Measurements from ENCODE around the gene CELF4. TPM values are rescaled to one million over a fixed set of nuclear protein-coding genes. Genes with fewer than 3 reads are reported as not detected.

Gene CELF4
- total RNA-seq, 1 experiment from 2014 or later = not detected

GRCh38 chr18:37289423-37289822 is 276.2 kb downstream of the CELF4 start:
- DNase-seq (ENCODE audit: low read depth) = no peak

DNA sequence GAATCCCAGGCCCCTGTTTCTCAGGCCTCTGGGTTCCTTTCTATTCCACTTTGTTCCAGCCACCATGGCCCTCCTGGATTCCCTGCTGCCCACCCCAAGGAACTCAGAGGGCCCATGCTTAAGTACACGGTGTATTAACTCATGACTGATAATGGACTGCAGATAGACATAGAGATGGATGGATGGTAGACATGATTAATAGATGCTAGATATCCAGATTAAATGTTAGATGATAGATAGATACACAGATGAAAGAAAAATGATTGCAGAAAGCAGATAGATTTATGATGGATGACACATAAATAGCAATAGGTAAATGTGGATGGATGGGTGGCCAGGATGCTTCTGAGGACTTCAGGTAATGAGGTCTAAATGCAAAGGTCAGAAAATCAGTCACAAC is 278.0 kb downstream of the CELF4 start:
- DNase-seq (ENCODE audit: low read depth) = no peak

DNA sequence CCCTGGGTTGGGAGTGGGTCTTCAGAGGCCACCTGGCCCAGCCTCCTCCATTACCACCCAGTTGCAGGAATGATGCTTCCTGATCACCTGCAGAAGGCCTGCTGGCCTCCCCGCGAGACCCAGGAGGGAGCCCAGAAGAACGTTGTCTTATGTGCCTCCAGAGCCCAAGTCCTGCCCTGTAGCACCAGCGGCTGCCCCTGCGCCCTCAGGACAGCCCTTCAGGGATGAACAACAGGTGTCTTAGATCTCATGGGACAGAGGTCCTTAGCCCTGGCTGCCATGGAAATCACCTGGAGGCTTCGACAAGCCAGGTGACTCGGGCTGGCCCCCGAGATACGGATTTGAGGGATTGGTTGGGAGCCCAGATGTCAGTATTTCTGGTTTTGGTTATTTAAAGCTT is 278.8 kb downstream of the CELF4 start:
- no peak for DNase-seq (ENCODE audit: low read depth)

- DNase-seq (ENCODE audit: low read depth) = no peak
Observed at GRCh38 chr18:37285825-37286224, 279.8 kb downstream of the CELF4 start.

- DNase-seq (ENCODE audit: low read depth) = no peak
Observed at GRCh38 chr18:37284260-37284659, 281.3 kb downstream of the CELF4 start.

DNA sequence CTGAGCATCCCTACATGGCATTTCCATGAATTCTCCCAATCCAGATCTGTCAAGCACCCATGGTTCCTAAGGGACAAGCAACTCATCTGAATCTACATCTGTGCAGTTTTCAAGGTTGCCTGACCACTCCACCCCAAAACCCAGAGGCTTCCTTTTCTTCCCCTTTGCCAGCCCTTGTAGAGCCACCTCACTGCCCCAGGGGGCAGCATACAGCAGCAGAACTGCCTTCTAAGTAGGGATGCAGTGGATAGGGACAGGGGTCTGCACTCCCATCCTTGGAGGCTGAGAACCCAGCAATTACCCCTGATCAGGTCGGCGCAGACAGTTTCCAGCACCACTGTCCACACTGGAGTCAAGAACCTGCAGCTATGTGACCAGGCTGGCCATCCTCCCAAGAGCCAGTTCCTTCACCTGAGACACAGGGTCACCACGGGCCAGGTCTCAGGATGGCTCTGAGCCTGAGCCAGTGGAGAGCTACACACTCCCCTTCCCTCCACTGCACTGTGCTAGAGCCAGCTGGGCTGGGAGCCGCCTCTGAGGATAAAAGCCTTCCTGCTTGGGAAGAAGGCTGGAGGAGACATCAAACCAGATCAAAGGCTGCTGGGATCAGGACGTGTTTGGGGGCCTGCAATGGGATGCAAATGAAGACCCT is 283.1 kb downstream of the CELF4 start:
- no peak for DNase-seq (ENCODE audit: low read depth)

GRCh38 chr18:37280701-37281393 is 284.8 kb downstream of the CELF4 start:
- DNase-seq (ENCODE audit: low read depth) = no peak

DNA sequence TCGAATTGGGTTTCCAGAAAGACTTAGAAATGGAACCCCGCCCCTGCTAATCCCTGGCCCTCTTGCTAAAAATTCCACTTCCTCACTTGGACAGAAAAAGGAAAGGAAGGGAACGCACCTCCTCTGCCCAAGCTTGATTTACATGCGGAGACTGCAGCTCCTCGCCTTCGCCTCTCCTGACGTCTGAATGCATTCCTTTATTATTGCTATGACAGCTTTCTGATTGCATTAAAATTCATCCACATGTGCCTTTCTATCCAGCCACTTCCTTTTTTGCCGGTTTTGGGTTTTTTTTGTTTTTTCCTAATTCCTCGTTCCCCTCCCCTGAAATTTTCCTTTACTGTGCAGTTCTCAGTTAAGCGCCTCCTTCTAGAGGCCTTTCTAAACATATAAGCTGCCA is 287.8 kb downstream of the CELF4 start:
- no peak for DNase-seq (ENCODE audit: low read depth)

DNA sequence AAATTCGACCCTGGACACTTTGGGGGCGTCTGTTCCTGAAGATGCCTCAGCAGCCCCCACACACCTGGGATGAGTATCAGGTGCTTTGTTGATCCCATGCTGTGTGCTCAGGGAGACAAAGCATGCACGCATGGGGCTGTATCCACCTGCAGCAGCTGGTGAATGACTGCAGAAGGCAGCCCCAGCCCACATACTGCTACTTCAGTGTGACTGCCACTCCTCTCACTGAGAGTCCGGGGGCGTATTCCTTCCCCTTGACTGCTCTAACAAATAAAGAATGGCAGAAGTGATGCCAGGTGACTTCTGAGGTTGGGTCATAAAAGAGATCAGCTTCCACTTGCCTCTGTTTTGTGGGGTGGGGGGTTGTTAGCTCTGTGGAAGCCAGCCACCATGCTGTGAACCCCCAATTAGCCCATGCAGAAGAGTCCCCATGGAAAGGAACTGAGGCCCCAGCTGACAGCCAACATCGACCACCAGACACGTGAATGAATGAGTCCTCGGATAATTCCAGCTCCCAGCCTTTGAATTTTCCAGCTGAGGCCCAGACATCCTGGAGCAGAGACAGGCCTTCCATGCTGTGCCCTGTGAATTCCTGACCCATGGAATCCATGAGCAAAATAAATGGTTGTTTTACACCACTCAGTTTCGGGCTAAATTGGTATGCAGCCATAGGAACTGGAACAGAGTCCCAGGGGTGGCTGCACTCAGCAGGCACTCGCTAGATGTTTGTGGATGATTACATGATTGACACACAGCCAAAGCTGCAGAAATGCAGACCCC is 289.3 kb downstream of the CELF4 start:
- DNase-seq (ENCODE audit: low read depth) = no peak

DNA sequence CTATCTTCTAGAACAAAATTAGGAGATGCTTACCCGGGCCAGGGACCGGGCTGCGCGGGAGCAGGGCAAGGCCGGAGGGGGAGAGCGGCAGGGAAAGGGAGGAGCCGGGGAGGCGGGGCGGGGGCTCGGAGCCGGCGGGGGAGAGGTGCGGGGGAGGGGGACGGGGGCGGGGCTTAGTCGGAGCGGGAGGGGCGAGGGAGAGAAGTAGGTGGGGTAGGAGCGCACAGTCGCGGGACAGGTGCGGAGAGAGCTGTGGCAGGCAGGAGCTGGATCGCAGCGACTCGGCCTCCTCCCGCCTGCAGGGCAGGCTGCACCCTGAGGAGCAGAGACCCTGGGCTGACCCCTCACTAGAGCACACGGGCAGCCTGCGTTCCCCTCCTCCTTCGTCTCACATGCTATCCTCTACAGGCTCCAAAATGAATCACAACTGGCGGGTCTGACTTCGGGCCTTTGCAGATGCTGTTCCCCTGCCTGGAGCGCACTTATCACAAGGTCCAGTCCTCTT is 290.3 kb downstream of the CELF4 start:
- DNase-seq (ENCODE audit: low read depth) = no peak

- DNase-seq (ENCODE audit: low read depth) = no peak
Observed at GRCh38 chr18:37274309-37275236, 291.0 kb downstream of the CELF4 start.

GRCh38 chr18:37272841-37273240 is 292.8 kb downstream of the CELF4 start:
- DNase-seq (ENCODE audit: low read depth) = no peak

GRCh38 chr18:37272226-37272625 is 293.4 kb downstream of the CELF4 start:
- no peak for DNase-seq (ENCODE audit: low read depth)

DNA sequence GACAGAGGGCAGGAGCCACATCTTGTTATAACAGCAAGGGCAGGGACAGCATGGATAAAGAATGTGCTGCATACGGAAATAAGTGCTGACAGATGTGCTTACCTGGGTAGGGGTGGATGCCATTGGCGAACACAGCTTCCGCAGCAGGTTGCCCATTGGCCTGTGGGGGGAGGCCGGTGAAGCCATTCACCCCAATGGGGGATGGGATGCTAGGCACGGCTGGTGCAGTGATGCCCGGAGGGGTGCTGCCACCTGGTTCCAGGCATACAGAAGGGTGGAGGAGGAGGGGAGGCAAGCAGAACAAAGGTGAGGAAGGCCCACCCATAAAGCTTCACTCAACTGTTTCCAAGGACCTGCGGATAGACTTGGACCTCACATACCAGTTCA is 294.9 kb downstream of the CELF4 start:
- no peak for DNase-seq (ENCODE audit: low read depth)

- DNase-seq (ENCODE audit: low read depth) = peak; percentile 47
Observed at GRCh38 chr18:37270038-37270665, 295.4 kb downstream of the CELF4 start.

DNA sequence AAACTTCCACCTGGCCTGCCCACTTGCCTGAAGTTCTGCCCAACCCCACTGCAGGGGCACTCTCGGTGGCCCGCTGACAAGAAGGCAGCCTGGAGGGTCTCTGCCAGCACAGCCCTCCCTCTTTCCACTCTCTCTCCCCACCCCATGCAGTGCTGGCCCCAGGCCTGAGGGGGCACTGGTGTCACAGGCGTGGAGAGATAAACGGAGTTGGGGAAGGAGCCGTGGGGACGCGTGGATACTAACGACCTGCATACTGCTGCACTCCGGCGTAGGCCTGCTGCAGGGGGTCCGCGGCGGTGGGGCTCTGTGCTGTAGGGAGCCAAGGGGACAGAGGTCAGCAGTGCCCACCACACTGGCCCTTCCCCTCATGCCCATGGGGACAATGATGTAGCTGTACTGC is 299.3 kb downstream of the CELF4 start:
- no peak for DNase-seq (ENCODE audit: low read depth)

GRCh38 chr18:37265382-37265781 is 300.2 kb downstream of the CELF4 start:
- DNase-seq (ENCODE audit: low read depth) = no peak

DNA sequence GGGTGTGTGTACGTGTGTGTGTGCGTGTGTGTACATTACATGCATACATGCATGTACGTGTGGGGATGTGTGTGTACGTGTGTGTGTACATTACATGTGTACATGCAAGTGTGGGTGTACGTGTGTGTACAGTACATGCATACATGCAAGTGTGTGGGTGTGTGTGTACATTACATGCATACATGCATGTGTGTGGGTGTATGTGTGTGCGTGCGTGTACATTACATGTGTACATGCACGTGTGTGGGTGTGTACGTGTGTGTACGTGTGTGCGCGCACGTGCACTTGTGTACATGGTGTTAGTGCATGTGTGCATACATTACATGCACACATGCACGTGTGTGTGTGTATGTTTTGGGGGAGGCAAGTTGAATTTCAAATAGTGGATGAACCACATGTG is 300.6 kb downstream of the CELF4 start:
- no peak for DNase-seq (ENCODE audit: low read depth)

GRCh38 chr18:37261988-37262387 is 303.6 kb downstream of the CELF4 start:
- DNase-seq (ENCODE audit: low read depth) = no peak

DNA sequence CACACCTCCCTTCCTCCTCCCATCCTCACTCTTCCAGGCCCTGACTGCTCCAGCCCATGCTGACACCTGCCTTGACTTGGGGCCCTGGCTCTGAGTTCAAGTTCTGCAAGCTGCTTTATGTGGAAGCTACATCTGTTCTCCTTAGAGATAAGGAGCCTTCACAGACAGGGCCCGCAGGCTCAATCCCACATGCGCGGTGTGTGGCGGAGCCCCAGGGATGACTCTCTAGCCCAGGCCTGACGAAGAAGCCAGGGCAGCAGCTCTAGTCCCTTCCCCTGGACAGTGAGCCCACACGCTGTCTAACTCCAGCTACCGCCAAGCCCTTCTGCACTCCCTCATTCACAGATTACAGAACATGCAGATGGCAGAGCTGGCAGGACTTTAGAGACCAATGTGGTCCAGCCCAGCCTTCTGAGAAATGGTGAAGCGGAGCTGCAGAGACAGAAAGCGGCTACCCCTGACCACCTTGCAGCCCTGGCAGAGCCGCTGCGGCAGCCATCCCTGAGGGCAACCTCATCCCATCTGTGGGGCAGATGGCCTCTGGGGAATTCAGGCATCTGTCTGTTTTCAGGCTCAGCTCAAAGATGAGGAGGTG is 304.3 kb downstream of the CELF4 start:
- DNase-seq (ENCODE audit: low read depth) = no peak
